ENCODE results near the gene GSTA1.

DNA sequence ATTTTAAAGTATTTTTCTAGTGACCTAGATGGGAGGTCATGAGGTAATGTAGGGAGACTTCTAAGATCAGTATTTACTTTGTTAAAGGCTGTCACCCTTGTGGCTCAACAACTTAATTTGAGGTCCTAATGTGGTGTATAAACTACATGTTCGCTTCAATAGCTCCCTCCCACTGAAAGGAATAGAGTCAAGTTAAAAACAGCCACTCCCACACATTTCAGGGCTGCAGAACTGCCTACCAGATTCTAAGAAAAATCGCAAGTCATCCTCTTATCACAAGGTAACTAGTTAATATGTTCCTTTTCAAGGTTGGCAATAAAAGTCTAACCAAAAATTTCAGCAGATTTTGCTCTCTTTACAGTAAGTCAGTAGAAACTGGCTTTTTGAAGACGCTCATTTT, 15.1 kb downstream of the GSTA1 start:
- TF ChIP-seq POLR2A (IDR thresholded peaks at IDR 0.05), result no peak
- TF ChIP-seq, protein P1, sequence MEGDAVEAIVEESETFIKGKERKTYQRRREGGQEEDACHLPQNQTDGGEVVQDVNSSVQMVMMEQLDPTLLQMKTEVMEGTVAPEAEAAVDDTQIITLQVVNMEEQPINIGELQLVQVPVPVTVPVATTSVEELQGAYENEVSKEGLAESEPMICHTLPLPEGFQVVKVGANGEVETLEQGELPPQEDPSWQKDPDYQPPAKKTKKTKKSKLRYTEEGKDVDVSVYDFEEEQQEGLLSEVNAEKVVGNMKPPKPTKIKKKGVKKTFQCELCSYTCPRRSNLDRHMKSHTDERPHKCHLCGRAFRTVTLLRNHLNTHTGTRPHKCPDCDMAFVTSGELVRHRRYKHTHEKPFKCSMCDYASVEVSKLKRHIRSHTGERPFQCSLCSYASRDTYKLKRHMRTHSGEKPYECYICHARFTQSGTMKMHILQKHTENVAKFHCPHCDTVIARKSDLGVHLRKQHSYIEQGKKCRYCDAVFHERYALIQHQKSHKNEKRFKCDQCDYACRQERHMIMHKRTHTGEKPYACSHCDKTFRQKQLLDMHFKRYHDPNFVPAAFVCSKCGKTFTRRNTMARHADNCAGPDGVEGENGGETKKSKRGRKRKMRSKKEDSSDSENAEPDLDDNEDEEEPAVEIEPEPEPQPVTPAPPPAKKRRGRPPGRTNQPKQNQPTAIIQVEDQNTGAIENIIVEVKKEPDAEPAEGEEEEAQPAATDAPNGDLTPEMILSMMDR (IDR thresholded peaks at IDR 0.05), result no peak
- TF ChIP-seq EP300 (IDR thresholded peaks at IDR 0.05), result no peak
